Measurements from ENCODE around the gene SLC66A2. TPM values are rescaled to one million over a fixed set of nuclear protein-coding genes. Genes with fewer than 3 reads are reported as not detected.

Gene SLC66A2
- total RNA-seq, 1 donor from 2014 or later: 29.0 TPM

DNA sequence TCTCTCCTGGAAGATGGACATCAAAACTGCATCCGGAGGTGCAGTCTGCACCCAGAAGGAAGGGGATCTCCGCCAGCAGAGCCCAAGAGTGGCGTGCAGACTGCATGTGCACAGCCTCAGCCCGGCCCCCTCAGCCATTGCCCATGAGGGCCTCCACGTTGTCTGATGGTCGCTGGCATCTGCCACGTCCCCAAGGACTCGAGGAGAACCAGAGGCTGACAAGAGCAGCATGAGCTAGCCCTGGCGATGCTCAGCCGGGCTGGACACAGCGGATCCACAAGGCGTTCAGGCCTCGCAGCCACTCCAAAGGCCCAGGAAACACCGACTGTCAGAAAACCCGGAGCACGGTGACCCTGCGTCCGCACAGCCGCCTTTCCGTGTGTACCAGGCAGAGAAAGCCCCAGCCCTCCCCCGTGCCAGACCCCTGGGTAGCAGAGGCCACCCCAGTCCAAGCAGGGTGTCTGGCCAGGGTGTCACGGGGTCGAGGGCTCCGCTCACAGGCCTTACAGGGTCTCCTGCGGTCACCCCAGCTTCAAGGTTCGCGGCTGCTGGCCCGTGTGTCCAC lies 48.3 kb downstream of the SLC66A2 start:
- no peak for DNase-seq

DNA sequence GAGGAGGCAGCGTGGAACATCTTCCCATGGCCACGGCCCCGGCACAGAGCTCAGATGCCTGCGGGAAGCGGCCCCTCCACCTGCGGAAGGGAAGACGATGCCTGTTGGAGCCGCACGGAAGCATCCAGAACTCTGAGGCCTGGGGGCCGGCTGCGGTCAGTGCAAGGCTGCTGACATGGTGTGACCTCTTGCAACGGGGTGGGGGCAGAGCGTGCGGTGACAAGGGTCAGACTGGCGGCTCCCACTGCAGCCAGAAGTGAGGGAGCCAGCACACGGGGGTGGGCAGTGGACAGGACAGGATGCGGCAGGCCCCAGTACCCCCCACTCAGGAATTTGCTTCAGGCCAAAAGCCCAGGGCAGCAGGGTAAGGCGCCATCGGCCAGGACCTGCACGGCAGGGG lies 48.8 kb downstream of the SLC66A2 start:
- no peak for DNase-seq

DNA sequence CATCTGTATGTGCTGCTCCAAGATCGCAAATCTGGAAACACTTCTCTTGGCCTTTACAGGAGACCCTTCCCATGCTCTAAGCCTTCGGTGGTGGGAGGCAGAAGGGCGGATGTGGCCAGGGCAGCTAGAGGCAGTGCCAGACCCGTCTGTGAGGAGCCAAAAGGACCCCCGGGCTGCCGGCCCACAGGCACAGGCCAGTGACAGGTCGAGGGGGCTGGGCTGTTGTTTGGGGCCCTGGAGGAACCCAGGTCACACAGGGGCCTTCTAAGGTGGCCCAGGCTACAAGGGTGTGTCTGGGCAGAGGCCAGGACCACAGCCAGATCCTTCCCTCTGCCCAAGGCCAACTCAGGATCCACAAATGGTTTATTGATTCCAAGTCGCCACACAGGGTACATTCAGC lies 49.4 kb downstream of the SLC66A2 start:
- DNase-seq: no peak

DNA sequence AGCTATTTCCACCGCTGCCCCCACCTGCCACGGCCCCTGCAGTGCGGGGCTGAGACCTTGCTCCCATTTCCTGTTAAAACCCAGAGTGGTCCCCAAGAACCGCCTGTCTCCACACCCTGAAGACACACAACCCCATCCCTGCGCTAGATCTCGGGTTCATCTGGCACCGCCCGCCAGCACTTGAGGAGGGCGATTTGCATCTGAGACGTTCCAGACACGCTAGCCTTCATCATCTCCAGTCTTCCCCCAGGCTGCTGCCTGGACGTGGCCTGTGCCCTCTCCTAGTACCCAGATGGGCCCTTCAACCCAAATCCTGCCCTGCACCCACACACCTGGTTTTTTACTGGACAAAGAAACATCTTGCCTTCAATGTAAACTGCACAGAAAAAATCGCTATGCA lies 49.8 kb downstream of the SLC66A2 start:
- DNase-seq: no peak

GRCh38 chr18:79900610-79901570 lies 50.6 kb downstream of the SLC66A2 start:
- no peak for DNase-seq

DNA sequence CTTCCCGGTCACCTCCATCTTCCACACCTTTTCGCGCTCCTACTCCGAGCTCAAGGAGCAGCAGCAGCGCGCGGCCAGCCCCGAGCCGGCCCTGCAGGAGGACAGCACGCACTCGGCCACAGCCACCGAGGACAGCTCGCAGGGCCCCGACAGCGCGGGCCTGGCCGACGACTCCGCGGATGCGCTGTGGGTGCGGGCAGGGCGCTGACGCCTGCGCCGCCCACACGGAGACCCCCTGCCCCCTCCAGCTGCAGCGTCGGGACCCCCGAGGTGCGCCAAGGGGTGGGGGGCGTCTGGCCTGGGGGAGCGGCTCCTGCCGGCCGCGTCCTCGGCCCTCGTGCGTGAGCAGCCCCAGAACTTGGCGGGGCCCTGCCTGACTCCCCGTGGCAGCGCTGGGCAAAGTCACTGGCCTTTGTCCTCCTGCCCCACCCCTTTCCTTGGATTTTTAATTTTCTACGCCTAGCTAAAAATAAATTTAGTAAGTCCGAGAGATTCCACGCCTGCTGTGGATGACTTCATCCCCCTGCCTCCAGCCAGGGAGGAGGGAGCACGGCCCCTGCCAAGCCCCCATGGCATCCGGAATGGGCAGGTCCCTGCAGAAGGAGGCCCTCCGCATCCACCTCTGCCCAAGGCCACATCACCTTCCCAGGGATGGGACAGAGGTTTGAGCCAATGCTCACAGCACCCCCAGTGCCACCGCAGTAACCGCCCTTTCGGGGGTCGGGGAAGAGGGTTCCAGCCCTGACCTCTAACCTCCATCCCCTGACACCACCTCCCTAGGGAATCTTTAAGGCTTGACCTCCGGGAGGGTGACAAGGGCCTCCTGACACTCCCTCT lies 51.6 kb downstream of the SLC66A2 start:
- DNase-seq: no peak

GRCh38 chr18:79898952-79899608 lies 52.4 kb downstream of the SLC66A2 start:
- no peak for DNase-seq

GRCh38 chr18:79897940-79898625 lies 53.4 kb downstream of the SLC66A2 start:
- DNase-seq: no peak

- DNase-seq: no peak
Measured at GRCh38 chr18:79896738-79897137, 54.7 kb downstream of the SLC66A2 start.

DNA sequence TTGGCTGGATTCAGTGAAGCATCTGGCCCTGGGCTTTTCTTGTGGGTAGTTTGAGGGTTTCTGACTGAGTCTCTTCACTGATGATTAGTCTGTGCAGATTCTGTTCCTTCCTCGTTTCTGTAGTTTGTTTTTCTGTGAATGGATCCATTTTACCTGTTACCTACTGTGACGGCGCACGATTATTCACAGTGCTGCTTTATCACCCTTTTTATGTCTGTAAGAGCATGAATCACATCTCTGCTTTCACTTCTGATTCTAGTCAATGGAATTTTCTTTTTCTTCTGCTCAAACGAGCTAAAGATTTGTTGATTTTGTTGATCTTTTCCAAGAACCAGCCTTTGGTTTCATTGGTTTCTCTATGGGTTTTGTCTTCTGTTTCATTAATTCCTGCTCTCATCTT lies 60.8 kb downstream of the SLC66A2 start:
- no peak for DNase-seq

DNA sequence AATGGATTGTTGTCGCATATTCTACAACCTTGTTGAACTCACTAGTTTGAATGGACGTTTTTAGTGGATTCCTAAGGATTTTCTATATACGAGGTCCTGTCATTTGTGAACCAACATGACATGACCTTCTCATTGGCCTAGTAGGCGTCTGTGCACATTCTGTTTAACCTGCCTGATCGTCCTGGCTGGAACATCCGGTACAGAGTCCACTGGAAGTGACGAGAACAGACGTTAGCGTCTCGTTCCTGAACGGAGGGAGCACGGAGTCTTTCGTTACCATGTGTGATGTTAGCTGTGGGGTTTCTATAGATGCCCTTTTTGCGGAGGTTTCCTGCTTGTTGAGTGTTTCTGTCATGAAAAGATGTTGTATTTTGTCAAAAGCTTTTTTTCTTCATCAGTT lies 61.9 kb downstream of the SLC66A2 start:
- DNase-seq: no peak

GRCh38 chr18:79888016-79888415 lies 63.4 kb downstream of the SLC66A2 start:
- DNase-seq: no peak

GRCh38 chr18:79887181-79888000 lies 64.1 kb downstream of the SLC66A2 start:
- DNase-seq: no peak

GRCh38 chr18:79884963-79885728 lies 66.3 kb downstream of the SLC66A2 start:
- no peak for DNase-seq

DNA sequence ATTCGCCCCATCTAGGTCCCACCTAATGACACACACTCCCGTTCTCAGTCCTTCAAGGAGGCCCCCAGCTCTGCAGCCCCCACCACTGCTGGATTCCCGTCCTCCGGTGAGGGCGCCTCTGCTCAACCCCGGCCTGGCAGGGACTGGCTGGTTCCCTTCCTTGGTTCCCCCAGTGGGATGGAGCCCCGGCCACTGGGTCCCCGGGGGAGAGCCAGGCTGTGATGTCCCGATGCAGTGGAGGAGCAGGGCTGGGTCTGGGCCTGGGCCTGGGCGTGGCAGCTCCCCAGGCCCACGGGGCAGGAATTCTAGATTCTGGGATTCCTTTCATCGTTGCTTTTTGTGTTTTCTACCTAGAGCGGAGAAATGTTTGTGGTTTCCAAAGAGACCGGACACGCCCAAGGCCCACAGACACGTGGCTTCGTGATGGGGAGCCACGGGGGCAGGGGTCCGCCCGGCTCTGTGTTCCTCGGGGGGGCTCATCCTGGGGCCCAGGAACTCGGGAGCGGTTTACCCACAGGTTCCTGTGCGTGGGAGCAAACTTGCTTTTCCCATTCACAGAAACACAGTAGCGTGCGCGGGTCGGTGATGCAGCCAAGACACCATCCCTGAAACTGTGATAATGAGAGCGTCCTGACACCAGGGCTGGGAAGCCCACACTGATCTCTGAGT lies 67.0 kb downstream of the SLC66A2 start:
- DNase-seq: no peak

- no peak for DNase-seq
Measured at GRCh38 chr18:79883461-79884293, 67.8 kb downstream of the SLC66A2 start.

DNA sequence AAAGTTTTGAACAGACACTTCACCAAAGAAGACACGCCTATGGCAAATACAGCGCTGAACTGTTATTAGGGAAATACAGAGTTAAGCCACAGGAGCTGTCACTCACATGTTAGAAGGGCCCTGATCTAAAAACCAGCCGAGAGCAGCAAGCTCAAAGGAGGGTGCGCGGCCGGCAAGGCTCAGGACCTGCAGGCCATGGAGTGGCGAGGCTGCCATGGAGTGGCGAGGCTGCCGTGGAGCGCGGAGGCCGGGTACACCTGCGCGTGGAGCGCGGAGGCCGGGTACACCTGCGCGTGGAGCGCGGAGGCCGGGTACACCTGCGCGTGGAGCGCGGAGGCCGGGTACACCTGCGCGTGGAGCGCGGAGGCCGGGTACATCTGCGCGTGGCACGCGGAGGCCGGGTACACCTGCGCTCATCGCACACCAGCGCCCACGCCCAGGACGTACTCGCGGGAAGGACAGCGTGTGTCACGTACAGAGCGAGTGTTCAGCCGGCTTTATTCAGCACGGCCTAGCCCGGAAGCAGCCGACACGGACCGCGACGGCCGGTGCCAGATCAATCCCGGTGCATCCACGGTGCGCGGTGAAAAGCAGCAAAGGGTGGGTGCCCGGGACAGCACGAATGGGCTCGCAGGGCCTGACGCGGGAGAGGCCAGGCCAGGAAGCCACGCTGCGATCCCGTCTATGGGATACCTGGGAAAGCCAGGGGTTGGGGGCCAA lies 68.8 kb downstream of the SLC66A2 start:
- DNase-seq: no peak

GRCh38 chr18:79881695-79882094 lies 69.8 kb downstream of the SLC66A2 start:
- DNase-seq: no peak
